GM20000 (cell line): Measurements from ENCODE around the gene ABHD16B.

Experiments
- DNase-seq: peaks from one replicate; pipeline ENCODE4 v3.0.0; 2012; ENCODE audit warnings: low spot score
- TF ChIP-seq, protein P1 (sequence below): IDR thresholded peaks from 2 replicates; pipeline ENCODE4 v1.5.1; 2012; ENCODE audit warnings: mild to moderate bottlenecking, control low read depth; ENCODE audit errors: extremely low read depth, missing control alignments

ABHD16B gene

GRCh38 chr20:63900413-63900812 is 39.1 kb downstream of the ABHD16B start:
- DNase-seq = no peak
- TF ChIP-seq, protein P1, sequence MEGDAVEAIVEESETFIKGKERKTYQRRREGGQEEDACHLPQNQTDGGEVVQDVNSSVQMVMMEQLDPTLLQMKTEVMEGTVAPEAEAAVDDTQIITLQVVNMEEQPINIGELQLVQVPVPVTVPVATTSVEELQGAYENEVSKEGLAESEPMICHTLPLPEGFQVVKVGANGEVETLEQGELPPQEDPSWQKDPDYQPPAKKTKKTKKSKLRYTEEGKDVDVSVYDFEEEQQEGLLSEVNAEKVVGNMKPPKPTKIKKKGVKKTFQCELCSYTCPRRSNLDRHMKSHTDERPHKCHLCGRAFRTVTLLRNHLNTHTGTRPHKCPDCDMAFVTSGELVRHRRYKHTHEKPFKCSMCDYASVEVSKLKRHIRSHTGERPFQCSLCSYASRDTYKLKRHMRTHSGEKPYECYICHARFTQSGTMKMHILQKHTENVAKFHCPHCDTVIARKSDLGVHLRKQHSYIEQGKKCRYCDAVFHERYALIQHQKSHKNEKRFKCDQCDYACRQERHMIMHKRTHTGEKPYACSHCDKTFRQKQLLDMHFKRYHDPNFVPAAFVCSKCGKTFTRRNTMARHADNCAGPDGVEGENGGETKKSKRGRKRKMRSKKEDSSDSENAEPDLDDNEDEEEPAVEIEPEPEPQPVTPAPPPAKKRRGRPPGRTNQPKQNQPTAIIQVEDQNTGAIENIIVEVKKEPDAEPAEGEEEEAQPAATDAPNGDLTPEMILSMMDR = no peak

DNA sequence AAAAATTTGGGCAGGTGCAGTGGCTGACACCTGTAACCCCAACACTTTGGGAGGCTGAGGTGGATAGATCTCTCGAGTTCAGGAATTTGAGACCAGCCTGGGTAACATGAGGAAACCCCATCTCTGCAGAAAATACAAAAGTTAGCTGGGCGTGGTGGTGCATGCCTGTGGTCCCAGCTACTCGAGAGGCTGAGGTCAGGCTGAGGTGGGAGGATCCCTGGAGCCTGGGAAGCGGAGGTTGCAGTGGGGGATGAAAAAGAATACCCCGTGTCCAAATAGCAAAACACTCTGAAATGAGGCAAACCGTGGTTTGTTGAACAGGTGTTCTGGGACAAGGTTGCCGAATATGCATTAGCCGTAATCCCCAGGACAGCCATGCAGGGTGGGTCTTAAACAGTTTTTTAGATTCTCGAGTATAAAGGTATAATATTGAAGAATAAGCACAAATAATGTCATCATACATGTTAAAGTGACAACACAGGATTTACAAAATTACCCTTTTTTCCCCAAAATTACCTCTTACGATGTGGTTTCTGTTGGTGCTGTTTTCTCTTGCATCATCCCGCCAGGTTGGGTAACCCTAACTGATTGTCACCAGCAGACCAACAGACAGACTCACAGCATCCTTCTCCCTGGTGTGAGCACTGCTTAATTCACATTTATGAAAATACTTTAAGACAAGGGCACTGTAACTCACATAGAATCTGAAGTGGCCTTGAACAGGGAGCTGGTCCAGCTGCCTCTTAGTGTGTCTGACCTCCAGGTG is 42.7 kb downstream of the ABHD16B start:
- no peak for DNase-seq
- TF ChIP-seq, protein P1 = no peak

- TF ChIP-seq, protein P1 = no peak
- DNase-seq = no peak
Observed at GRCh38 chr20:63908008-63908682, 46.8 kb downstream of the ABHD16B start.

- no peak for DNase-seq
- TF ChIP-seq, protein P1 = no peak
Observed at GRCh38 chr20:63911176-63911575, 49.9 kb downstream of the ABHD16B start.
